HG03520 (cell line): Measurements from ENCODE around the gene SLC2A8.

ENCODE experiments used
- ATAC-seq: cut with Tn5 transposase; IDR thresholded peaks from one replicate; pipeline ENCODE4 v1.9.1; 2021; ENCODE audit warnings: mild to moderate bottlenecking, moderate library complexity; ENCODE audit not compliant: unreplicated experiment

The SLC2A8 gene

GRCh38 chr9:127455324-127455992 is 58.5 kb downstream of the SLC2A8 start:
- ATAC-seq = no peak

GRCh38 chr9:127457191-127457878 is 60.4 kb downstream of the SLC2A8 start:
- ATAC-seq = no peak
